H1 (cell line): ENCODE measurements around the gene PRCD. TPM values are rescaled to one million over a fixed set of nuclear protein-coding genes. Genes with fewer than 3 reads are reported as not detected.

Experiments
- CTCF ChIA-PET: fragments of 300-600 bp; sonication (Branson Sonifier 250); formaldehyde crosslinking; loops from one replicate; lab custom pipeline; 2021; ENCODE audit not compliant: partially characterized antibody; lab: Charles Lee
- POLR2A ChIA-PET: fragments of 300-600 bp; sonication (Branson Sonifier 250); formaldehyde crosslinking; loops from one replicate; lab custom pipeline; 2021; ENCODE audit warnings: inconsistent platforms; ENCODE audit not compliant: partially characterized antibody; lab: Charles Lee
- DNase-seq, 2 experiments: peaks; one replicate each; pipeline versions ENCODE4 v3.0.0 to v3.0.0-alpha.2; 2010 to 2022; ENCODE audit warnings: low spot score in 2 of 2, low read depth in 1 of 2, mixed read lengths in 1 of 2
- FAIRE-seq: peaks from 2 replicates; lab custom pipeline; 2011; peaks lifted over from hg19 to GRCh38; lab: Jason Lieb, UNC
- H2AFZ ChIP-seq: 2 replicates; pipeline ENCODE4 v1.8.1; 2012; ENCODE audit warnings: low read length, inconsistent platforms
- H2AK5ac ChIP-seq: 2 replicates; pipeline ENCODE4 v1.6.1; 2013; ENCODE audit warnings: low read depth, low read length
- H2BK120ac ChIP-seq: replicated peaks from 2 replicates; pipeline ENCODE3; 2013; ENCODE audit warnings: low read depth, low read length, inconsistent platforms
- H2BK12ac ChIP-seq: 2 replicates; pipeline ENCODE4 v1.6.1; 2013; ENCODE audit warnings: low read depth, low read length
- H2BK15ac ChIP-seq: 2 replicates; pipeline ENCODE4 v1.6.1; 2013; ENCODE audit warnings: low read length
- H2BK20ac ChIP-seq: 2 replicates; pipeline ENCODE4 v1.6.1; 2013; ENCODE audit warnings: low read length
- H2BK5ac ChIP-seq: 2 replicates; pipeline ENCODE4 v1.6.1; 2013; ENCODE audit warnings: low read depth, low read length
- H3K14ac ChIP-seq: 2 replicates; pipeline ENCODE4 v1.6.1; 2013; ENCODE audit warnings: inconsistent platforms; ENCODE audit not compliant: insufficient read length
- H3K18ac ChIP-seq: 2 replicates; pipeline ENCODE4 v1.6.1; 2013; ENCODE audit warnings: low read length; ENCODE audit errors: extremely low read depth
- H3K23ac ChIP-seq: 2 replicates; pipeline ENCODE4 v1.6.1; 2013; ENCODE audit warnings: inconsistent platforms; ENCODE audit not compliant: insufficient read length
- H3K23me2 ChIP-seq: 2 replicates; pipeline ENCODE4 v1.6.1; 2013; ENCODE audit warnings: low read depth, low read length
- H3K27ac ChIP-seq: 2 replicates; pipeline ENCODE4 v1.6.1; 2011; ENCODE audit warnings: low read depth, low read length, inconsistent platforms
- H3K27me3 ChIP-seq, 4 experiments: replicated peaks in 1 of 4; 1 replicate in 1 of 4; 2 replicates in 3 of 4; pipeline versions ENCODE4 v1.6.1 to v1.8.1; 2011 to 2013; ENCODE audit warnings: low read length in 3 of 4, mild to moderate bottlenecking in 3 of 4, inconsistent platforms in 2 of 4, mixed read lengths in 2 of 4, moderate library complexity in 1 of 4; ENCODE audit not compliant: control insufficient read depth in 3 of 4, insufficient read depth in 3 of 4; ENCODE audit errors: extremely low read depth in 1 of 4
- H3K36me3 ChIP-seq, 4 experiments: 2 replicates each; pipeline versions ENCODE4 v1.6.1 to v1.8.1; 2011 to 2013; ENCODE audit warnings: mild to moderate bottlenecking in 4 of 4, low read length in 3 of 4, moderate library complexity in 2 of 4, control low read depth in 1 of 4, inconsistent platforms in 1 of 4; ENCODE audit not compliant: insufficient read depth in 4 of 4, control insufficient read depth in 2 of 4
- H3K4ac ChIP-seq: replicated peaks from 2 replicates; pipeline ENCODE3; 2013; ENCODE audit warnings: low read length, low read depth, mixed read lengths, inconsistent platforms; ENCODE audit not compliant: insufficient read length
- H3K4me1 ChIP-seq, 4 experiments: replicated peaks in 1 of 4; 1 replicate in 1 of 4; 2 replicates in 3 of 4; pipeline versions ENCODE4 v1.6.1 to v1.8.1; 2011 to 2013; ENCODE audit warnings: low read length in 3 of 4, inconsistent platforms in 2 of 4, mixed read lengths in 1 of 4; ENCODE audit not compliant: insufficient read depth in 4 of 4, control insufficient read depth in 3 of 4
- H3K4me2 ChIP-seq, 2 experiments: 2 replicates each; pipeline versions ENCODE4 v1.6.1 to v1.8.1; 2011 to 2013; ENCODE audit warnings: low read depth in 2 of 2, low read length in 2 of 2, control low read depth in 1 of 2, inconsistent platforms in 1 of 2, mild to moderate bottlenecking in 1 of 2; ENCODE audit not compliant: insufficient read depth in 1 of 2
- H3K4me3 ChIP-seq, 4 experiments: fragments of 200-600, 300-600 bp in 1 of 4; sonication (generic), shearing (Covaris generic), sonication (Bioruptor Twin) in 1 of 4; 2 replicates each; pipeline versions ENCODE4 v1.5.1 to v1.8.1; 2011 to 2016; ENCODE audit warnings: low read length in 4 of 4, low read depth in 3 of 4, control low read depth in 2 of 4, inconsistent platforms in 2 of 4, mild to moderate bottlenecking in 2 of 4, mixed read lengths in 1 of 4, moderate library complexity in 1 of 4; ENCODE audit not compliant: insufficient read depth in 2 of 4; ENCODE audit errors: extremely low read depth in 1 of 4
- H3K56ac ChIP-seq: replicated peaks from 2 replicates; pipeline ENCODE3; 2013; ENCODE audit warnings: low read depth, mild to moderate bottlenecking, mixed read lengths, low read length, inconsistent platforms; ENCODE audit not compliant: insufficient read length
- H3K79me1 ChIP-seq: 2 replicates; pipeline ENCODE4 v1.6.1; 2013; ENCODE audit warnings: low read depth, low read length, control low read depth
- H3K79me2 ChIP-seq, 2 experiments: 2 replicates each; pipeline versions ENCODE4 v1.6.1 to v1.8.1; 2012 to 2013; ENCODE audit warnings: low read length in 2 of 2, mild to moderate bottlenecking in 2 of 2, inconsistent platforms in 1 of 2; ENCODE audit not compliant: insufficient read depth in 2 of 2, control insufficient read depth in 1 of 2
- H3K9ac ChIP-seq, 4 experiments: replicated peaks in 1 of 4; 1 replicate in 1 of 4; 2 replicates in 3 of 4; pipeline versions ENCODE4 v1.6.1 to v1.8.1; 2011 to 2013; ENCODE audit warnings: low read depth in 3 of 4, low read length in 3 of 4, control low read depth in 2 of 4, mild to moderate bottlenecking in 2 of 4, moderate library complexity in 2 of 4, inconsistent platforms in 1 of 4; ENCODE audit errors: extremely low read depth in 1 of 4
- H3K9me3 ChIP-seq, 2 experiments: 2 replicates each; pipeline versions ENCODE4 v1.6.1 to v1.8.1; 2012 to 2013; ENCODE audit warnings: mild to moderate bottlenecking in 2 of 2, moderate library complexity in 2 of 2, control low read depth in 1 of 2, inconsistent platforms in 1 of 2, low read depth in 1 of 2, low read length in 1 of 2, mixed read lengths in 1 of 2; ENCODE audit not compliant: insufficient read depth in 2 of 2
- H4K20me1 ChIP-seq, 2 experiments: replicated peaks in 1 of 2; 2 replicates each; pipeline versions ENCODE3 to v1.8.1; 2011 to 2013; ENCODE audit warnings: inconsistent platforms in 2 of 2, low read length in 2 of 2, mild to moderate bottlenecking in 1 of 2; ENCODE audit not compliant: insufficient read depth in 2 of 2, control insufficient read depth in 1 of 2
- H4K5ac ChIP-seq: 2 replicates; pipeline ENCODE4 v1.6.1; 2013; ENCODE audit warnings: low read length, low read depth, mixed read lengths, inconsistent platforms; ENCODE audit not compliant: insufficient read length
- H4K8ac ChIP-seq: 2 replicates; pipeline ENCODE4 v1.8.0; 2013; ENCODE audit warnings: mild to moderate bottlenecking, moderate library complexity, low read length, inconsistent platforms; ENCODE audit not compliant: insufficient read depth; ENCODE audit errors: extremely low read depth
- H4K91ac ChIP-seq: replicated peaks from 2 replicates; pipeline ENCODE3; 2013; ENCODE audit warnings: low read length, mixed read lengths, inconsistent platforms; ENCODE audit not compliant: insufficient read length
- CHD2 ChIP-seq: IDR thresholded peaks from 2 replicates; pipeline ENCODE4 v1.6.1; 2012; ENCODE audit warnings: low read length, improper control_type of control experiment
- EGR1 ChIP-seq: IDR thresholded peaks from 2 replicates; pipeline ENCODE4 v1.6.1; 2011; ENCODE audit warnings: low read depth, low read length, borderline replicate concordance
- GTF2F1 ChIP-seq: IDR thresholded peaks from 2 replicates; pipeline ENCODE4 v1.6.1; 2012; ENCODE audit warnings: low read depth, low read length, improper control_type of control experiment, borderline replicate concordance
- HDAC2 ChIP-seq, 2 experiments: fragments of 300-600 bp in 1 of 2; sonication (generic) in 1 of 2; IDR thresholded peaks; 2 replicates each; pipeline ENCODE4 v1.6.1; 2011 to 2012; ENCODE audit warnings: low read depth in 2 of 2, low read length in 2 of 2, mild to moderate bottlenecking in 2 of 2, moderate library complexity in 2 of 2, borderline replicate concordance in 1 of 2, inconsistent platforms in 1 of 2
- KDM4A ChIP-seq: IDR thresholded peaks from one replicate; pipeline ENCODE4 v1.7.1; 2012; ENCODE audit warnings: low read depth, mild to moderate bottlenecking, moderate library complexity, low read length, inconsistent platforms; ENCODE audit not compliant: severe bottlenecking
- MAX ChIP-seq: IDR thresholded peaks from 2 replicates; pipeline ENCODE4 v1.6.1; 2012; ENCODE audit warnings: inconsistent platforms
- POLR2AphosphoS5 ChIP-seq: IDR thresholded peaks from 2 replicates; pipeline ENCODE4 v1.6.1; 2011; ENCODE audit warnings: low read depth, low read length
- SP2 ChIP-seq: IDR thresholded peaks from 2 replicates; pipeline ENCODE4 v1.6.1; 2012; ENCODE audit warnings: mild to moderate bottlenecking, low read length, inconsistent platforms
- ZNF274 ChIP-seq: IDR thresholded peaks from 2 replicates; pipeline ENCODE4 v1.7.0; 2012; ENCODE audit warnings: low read length, borderline replicate concordance; ENCODE audit errors: extremely low read depth
- WGBS, 2 experiments: shearing (Covaris generic) in 1 of 2; methylation state at CpG; one replicate each; pipeline versions ENCODE4 v1.1.6 to v1.1.7; 2013 to 2015; ENCODE audit warnings: low lambda C conversion rate in 2 of 2, mixed read lengths in 2 of 2, inconsistent platforms in 1 of 2, low coverage in 1 of 2, missing lambda C conversion rate in 1 of 2; ENCODE audit not compliant: insufficient replicate concordance in 2 of 2, insufficient coverage in 1 of 2, insufficient read length in 1 of 2; ENCODE audit errors: extremely low coverage in 1 of 2, missing lambda C conversion rate in 1 of 2; 5-methylcytosine and 5-hydroxymethylcytosine counted together
- polyA plus RNA-seq, 7 experiments: library from polyadenylated mRNA; depleted of rRNA in 3 of 7; stranded (reverse) in 5 of 7; unstranded in 2 of 7; fragments of >200 nt in 5 of 7; fragments of 200-250 nt in 2 of 7; gene quantifications; 1 replicate in 5 of 7; 2 replicates in 1 of 7; 4 replicates in 1 of 7; pipeline versions ENCODE4 v1.2.1 to v1.2.3, GENCODE V29; 2011 to 2013; ENCODE audit warnings: missing spikeins in 2 of 7, mixed read lengths in 2 of 7
- total RNA-seq: library from RNA; stranded (reverse); fragmentation: NEBNext Ultra II Directional; extraction: Animal tissue kit (Norgen Biotek cat#: 25700); gene quantifications from 2 replicates; pipeline ENCODE4 v1.2.1, GENCODE V29; 2021

The PRCD gene
- total and polyA plus RNA-seq, 2 of the 8 experiments (the other 6 are each of a cell fraction or from before 2014, with no cell fraction given), result 0.77 to 2.1 TPM

GRCh38 chr17:76492123-76492988, 47.5 kb upstream of the PRCD start:
- 0 out of 2 replicates have a peak overlapping the region, but pooled peaks have one; percentile 24 for H2BK5ac ChIP-seq
- H3K14ac ChIP-seq, result no peak overlapping the region
- no peak overlapping the region for H4K91ac ChIP-seq
- no peaks in the 10 kb centered on the region for H3K36me3 ChIP-seq
- no peak overlapping the region for H3K27ac ChIP-seq
- H3K18ac ChIP-seq, result peak overlapping the region; percentile 19; the same call in 1 of the 2 replicates
- H2AK5ac ChIP-seq, result 0 out of 2 replicates have a peak overlapping the region, but pooled peaks have one; percentile 65
- peaks cover 7% of the 10 kb centered on the region for H3K79me1 ChIP-seq
- no peak overlapping the region for H3K9ac ChIP-seq
- H2BK15ac ChIP-seq, result 0 out of 2 replicates have a peak overlapping the region, but pooled peaks have one; percentile 5
- TF ChIP-seq POLR2AphosphoS5, result no peak
- no peak for TF ChIP-seq SP2
- TF ChIP-seq CHD2, result no peak
- no peak for TF ChIP-seq HDAC2 (IDR thresholded peaks at IDR 0.05; ENCODE audit: borderline replicate concordance in 1 of 2, low read depth in 2 of 2, low read length in 2 of 2)
- no peak for TF ChIP-seq GTF2F1
- TF ChIP-seq EGR1, result no peak
- no peak for TF ChIP-seq ZNF274
- no peak for TF ChIP-seq MAX
- TF ChIP-seq KDM4A, result no peak
- TF ChIP-seq, all 59 proteins: peak for 0
- no peak overlapping the region for H3K4me3 ChIP-seq
- H2BK12ac ChIP-seq, result no peak overlapping the region; the same call in 1 of the 2 replicates
- no peaks in the 10 kb centered on the region for H3K27me3 ChIP-seq
- H3K4me1 ChIP-seq, result peaks cover 5 to 21% (median 14%) of the 10 kb centered on the region in 4 experiments
- H3K23me2 ChIP-seq, result no peaks in the 10 kb centered on the region
- no peak overlapping the region for H3K4ac ChIP-seq
- no peak overlapping the region for H3K23ac ChIP-seq
- no peaks in the 10 kb centered on the region; a peak in 1 of 4 replicates for H3K79me2 ChIP-seq
- CTCF ChIA-PET, result interaction anchor here (0.8 to 20.2 kb wide), 14 partner anchors 12 to 189 kb away, joined by 3 to 446 read pairs (median 6); partner anchors contain the start of gene AANAT
- H2BK120ac ChIP-seq, result no peak overlapping the region
- peak overlapping the region in 1 of 2 experiments; percentile 41; a peak in 1 of 4 replicates for H3K4me2 ChIP-seq
- H3K9me3 ChIP-seq, result no peaks in the 10 kb centered on the region
- peaks cover 7 to 18% of the 10 kb centered on the region in 2 experiments for H4K20me1 ChIP-seq
- no peak for DNase-seq
- POLR2A ChIA-PET, result interaction anchor here (0.7 to 1.5 kb wide), 6 partner anchors 12 to 84 kb away, joined by 3 to 6 read pairs (median 3); no protein-coding TSS in a partner anchor
- FAIRE-seq, result no peak
- H2BK20ac ChIP-seq, result no peak overlapping the region
- WGBS, 2 experiments, result 84% methylated on average over 10 of the region's 11 CpGs; no CpG with 5 or more reads in 1 of the 2 experiments
- peak overlapping the region; percentile 68; the same call in 1 of the 2 replicates for H4K8ac ChIP-seq
- no peak overlapping the region for H2AFZ ChIP-seq
- H4K5ac ChIP-seq, result no peak overlapping the region
- no peak overlapping the region for H3K56ac ChIP-seq
